ENCODE results near the gene HDAC5.

HDAC5 gene

GRCh38 chr17:44088254-44088653, 35.2 kb downstream of the HDAC5 start:
- TF ChIP-seq GATA3 (IDR thresholded peaks at IDR 0.05; ENCODE audit: low read depth, low read length) (no peak), GATA2 (IDR thresholded peaks at IDR 0.05; ENCODE audit: low read depth, low read length) (no peak)

DNA sequence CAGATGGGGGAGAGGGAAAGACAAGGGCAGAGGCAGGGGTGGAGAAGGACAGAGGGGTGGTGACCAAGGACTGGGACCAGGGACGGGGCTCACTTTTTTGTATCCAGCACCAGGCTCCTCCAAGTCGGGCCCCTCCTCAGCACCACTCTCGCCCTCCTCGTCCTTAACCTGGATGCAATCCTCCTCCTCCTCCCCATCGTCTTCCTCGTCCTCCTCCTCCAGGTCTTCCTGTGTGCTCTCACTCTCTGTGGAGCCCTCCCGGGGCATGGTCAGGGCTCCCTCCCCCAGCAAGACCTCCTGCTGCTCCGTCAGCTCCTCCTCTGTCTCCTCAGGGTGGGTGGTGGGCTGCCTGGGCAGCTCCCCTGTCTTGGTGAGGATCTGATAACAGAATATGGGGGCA, 36.1 kb downstream of the HDAC5 start:
- no peak for TF ChIP-seq GATA2 (IDR thresholded peaks at IDR 0.05; ENCODE audit: low read depth, low read length)
- no peak for TF ChIP-seq GATA3 (IDR thresholded peaks at IDR 0.05; ENCODE audit: low read depth, low read length)

DNA sequence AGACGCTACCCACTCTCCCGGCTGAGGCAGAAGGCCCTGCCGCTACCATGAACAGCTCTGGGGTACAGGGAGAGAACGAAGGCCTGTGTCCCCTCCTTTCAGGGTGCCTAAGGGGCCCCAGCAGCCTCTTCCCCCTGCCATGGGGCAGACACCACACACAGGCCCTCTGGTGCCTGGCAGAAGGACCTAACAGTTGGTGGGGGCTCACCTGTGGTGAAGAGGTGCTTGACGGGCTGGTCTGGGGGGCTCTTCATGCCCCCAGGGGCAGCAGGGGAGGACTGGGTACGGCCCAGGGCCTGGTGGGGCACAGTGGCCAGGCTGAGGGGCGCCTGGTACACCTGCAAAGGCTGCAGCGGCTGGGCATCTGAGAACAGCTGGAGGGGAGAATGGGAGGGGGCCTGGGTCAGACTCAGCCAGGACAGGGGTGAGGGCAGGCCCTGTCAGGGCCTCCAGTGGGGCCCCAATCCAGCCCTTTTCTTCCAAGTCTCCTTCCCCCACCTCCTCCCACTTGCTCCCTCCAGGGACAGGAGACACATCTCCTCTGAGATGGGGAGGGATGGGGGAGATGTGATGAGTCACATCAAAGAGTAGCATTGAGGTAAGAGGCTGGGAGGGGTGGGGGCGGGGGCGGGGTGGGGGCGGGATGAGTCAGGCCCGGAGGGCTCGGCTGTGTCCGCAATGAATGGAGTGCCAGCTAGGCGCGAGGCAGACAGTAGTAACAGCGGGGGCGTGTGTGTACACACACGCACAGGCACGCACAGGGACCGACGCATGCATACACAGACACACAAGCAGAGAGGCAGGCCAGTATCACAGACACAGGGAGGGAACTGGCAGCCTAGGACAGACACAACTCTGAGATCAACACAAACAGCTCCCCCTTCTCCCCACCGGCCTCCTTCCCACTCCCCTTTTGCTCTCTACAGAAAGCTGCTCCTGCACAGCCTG, 36.8 kb downstream of the HDAC5 start:
- no peak for TF ChIP-seq GATA3 (IDR thresholded peaks at IDR 0.05; ENCODE audit: low read depth, low read length)
- no peak for TF ChIP-seq GATA2 (IDR thresholded peaks at IDR 0.05; ENCODE audit: low read depth, low read length)

- TF ChIP-seq GATA3 (IDR thresholded peaks at IDR 0.05; ENCODE audit: low read depth, low read length) (no peak), GATA2 (IDR thresholded peaks at IDR 0.05; ENCODE audit: low read depth, low read length) (no peak)
Measured at GRCh38 chr17:44085908-44086307, 37.5 kb downstream of the HDAC5 start.

DNA sequence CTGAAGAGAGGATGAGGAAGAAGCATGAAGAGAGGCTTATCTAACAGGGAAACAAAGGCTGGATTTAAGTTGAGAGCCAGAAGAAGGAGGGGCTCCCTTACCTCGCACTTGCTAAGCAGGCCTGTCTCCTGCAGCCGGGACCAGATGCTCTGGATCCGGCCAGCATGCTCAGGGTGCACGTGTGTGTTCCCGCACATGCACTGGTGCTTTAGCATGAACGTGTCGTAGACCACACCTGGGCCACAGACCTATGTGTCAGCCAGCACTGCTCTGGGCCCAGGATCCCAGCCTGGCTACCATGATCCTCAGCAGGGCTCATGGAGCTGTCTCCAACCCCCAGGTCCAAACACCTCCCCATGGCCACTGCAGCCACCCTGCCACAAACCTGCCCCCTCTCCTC, 38.5 kb downstream of the HDAC5 start:
- no peak for TF ChIP-seq GATA3 (IDR thresholded peaks at IDR 0.05; ENCODE audit: low read depth, low read length)
- TF ChIP-seq GATA2 (IDR thresholded peaks at IDR 0.05; ENCODE audit: low read depth, low read length) = no peak

DNA sequence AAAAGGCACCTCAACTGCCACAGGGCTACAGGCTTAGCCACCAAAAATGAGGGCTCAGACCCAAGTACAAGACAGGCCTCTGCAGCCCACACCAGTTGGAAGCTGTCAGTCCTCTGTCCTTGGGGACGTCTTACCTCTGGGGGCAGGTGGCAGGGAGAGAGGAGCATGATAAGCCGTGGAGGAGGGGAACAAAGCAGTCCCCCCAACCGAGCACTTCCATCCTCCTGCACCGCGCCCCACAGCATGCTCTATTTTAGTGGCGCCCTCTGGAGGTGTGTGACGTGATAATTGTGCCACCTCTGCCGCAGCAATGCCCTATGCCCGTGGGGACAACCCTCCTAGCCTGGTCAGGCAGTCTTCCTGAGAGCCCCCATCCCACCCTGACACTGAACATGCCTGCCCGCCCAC, 39.3 kb downstream of the HDAC5 start:
- TF ChIP-seq GATA3 (IDR thresholded peaks at IDR 0.05; ENCODE audit: low read depth, low read length) = no peak
- no peak for TF ChIP-seq GATA2 (IDR thresholded peaks at IDR 0.05; ENCODE audit: low read depth, low read length)

- TF ChIP-seq GATA2 (IDR thresholded peaks at IDR 0.05; ENCODE audit: low read depth, low read length) = no peak
- no peak for TF ChIP-seq GATA3 (IDR thresholded peaks at IDR 0.05; ENCODE audit: low read depth, low read length)
Measured at GRCh38 chr17:44083250-44083849, 40.1 kb downstream of the HDAC5 start.

DNA sequence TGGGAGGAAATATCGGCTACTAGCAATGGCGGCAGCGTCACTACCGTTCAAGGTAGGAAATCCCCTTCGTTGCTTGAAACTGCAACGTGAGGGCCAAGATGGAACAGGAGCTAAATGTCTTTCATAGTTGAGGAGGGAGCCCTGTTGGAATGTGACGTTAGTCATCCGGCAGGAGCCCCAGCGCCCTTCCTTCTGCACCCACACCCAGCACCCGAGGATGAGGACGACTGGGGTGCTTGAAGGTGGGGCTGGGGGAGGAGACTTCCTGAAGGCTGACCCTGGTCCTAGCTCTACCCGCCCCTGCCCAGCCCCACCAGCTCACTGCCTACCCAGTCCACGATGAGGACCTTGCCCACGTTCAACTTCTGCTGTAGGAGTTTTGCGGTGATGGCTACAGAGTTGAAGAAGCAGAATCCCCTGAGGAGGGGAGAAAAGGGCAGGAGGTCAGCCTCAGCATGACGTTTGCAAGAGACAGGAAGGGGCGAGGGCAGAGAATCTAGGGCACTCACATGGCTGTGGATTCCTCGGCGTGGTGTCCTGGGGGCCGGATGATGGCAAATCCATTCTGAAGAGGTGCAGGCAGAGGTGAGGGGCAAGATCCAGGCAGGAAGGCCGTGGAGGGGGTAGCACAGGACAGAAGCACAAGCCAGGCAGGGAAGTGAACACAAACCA, 41.0 kb downstream of the HDAC5 start:
- no peak for TF ChIP-seq GATA3 (IDR thresholded peaks at IDR 0.05; ENCODE audit: low read depth, low read length)
- TF ChIP-seq GATA2 (IDR thresholded peaks at IDR 0.05; ENCODE audit: low read depth, low read length) = no peak

GRCh38 chr17:44081681-44082080, 41.8 kb downstream of the HDAC5 start:
- TF ChIP-seq GATA2 (IDR thresholded peaks at IDR 0.05; ENCODE audit: low read depth, low read length) (no peak), GATA3 (IDR thresholded peaks at IDR 0.05; ENCODE audit: low read depth, low read length) (no peak)

DNA sequence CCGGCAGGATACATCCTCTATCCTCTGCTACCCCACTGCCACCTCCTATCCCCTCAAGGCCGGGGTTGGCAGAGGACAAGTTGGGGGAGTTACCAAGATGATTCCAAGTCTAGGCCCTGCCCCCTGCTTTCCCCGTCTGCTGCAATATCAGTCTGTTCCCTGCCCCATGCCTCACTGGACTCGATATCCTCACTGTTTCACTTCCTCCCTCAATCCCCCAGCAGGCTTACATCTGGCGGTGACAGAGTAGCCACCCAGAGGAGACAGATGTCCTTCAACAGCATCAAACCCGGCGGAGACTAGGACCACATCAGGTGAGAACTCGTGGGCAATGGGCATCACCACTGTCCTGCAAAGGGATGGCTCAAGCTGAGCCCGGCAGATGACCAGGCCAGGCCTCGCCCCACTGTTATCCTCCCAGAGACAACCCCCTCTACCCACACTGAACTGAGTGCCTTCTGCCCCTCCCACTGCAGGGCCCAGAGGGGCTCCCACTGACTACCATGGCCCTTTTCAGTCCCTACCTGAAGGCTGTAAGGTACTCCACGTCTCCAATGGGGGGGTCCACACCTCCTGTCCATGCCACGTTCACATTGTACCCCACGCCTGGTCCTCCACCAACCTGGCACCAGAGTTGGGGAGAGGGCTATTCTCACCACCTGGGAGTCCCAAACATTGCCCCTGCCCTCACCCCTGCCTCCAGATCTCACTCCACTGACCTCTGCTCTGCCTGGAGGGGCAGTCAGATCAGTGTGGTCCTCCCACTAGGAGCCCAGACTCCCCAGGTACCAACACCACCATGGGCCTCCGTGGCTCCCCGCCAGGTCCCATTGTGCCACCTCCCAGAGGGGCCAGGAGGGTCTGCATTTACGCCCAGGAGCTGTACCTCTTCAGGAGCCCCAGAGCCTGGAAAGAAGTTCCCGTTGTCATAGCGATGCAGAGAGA, 43.3 kb downstream of the HDAC5 start:
- TF ChIP-seq GATA3 (IDR thresholded peaks at IDR 0.05; ENCODE audit: low read depth, low read length) = no peak
- no peak for TF ChIP-seq GATA2 (IDR thresholded peaks at IDR 0.05; ENCODE audit: low read depth, low read length)

DNA sequence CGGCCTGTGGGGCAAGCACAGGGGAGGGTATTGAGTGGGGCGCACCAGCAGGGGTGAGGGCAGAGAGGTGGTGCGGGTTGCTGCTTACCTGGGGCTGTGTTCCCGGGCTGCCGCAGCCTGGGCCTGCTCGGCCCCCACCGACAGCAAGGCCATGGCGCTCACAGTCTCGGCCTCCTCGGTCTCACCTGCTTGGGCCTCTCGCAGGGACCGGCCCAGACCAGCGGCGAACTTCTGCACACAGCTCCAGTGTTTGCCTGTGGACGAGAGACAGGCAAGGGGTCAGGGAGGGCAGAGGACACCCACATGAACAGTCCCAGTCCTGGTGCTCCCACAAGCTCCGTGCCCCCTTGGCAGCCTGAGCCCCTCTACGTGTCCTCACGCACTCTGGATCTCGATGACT, 45.0 kb downstream of the HDAC5 start:
- TF ChIP-seq GATA2 (IDR thresholded peaks at IDR 0.05; ENCODE audit: low read depth, low read length) (no peak), GATA3 (IDR thresholded peaks at IDR 0.05; ENCODE audit: low read depth, low read length) (no peak)

DNA sequence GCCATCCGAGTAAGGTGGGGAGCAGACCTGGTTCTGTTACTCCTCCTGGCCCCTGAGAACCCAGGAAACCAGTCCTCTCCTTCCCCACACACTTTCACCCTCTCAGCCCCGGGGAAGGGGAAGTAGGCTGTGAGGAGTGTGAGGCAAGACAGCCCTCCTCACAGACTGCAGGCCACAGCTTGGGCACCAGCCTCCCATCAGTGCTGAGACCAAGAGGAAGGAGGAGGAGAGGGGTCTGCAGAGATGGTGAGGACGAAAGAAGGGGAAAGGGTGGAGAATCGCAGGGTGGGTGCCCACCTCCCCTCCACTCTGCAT, 45.9 kb downstream of the HDAC5 start:
- TF ChIP-seq GATA3 (IDR thresholded peaks at IDR 0.05; ENCODE audit: low read depth, low read length) = no peak
- no peak for TF ChIP-seq GATA2 (IDR thresholded peaks at IDR 0.05; ENCODE audit: low read depth, low read length)

DNA sequence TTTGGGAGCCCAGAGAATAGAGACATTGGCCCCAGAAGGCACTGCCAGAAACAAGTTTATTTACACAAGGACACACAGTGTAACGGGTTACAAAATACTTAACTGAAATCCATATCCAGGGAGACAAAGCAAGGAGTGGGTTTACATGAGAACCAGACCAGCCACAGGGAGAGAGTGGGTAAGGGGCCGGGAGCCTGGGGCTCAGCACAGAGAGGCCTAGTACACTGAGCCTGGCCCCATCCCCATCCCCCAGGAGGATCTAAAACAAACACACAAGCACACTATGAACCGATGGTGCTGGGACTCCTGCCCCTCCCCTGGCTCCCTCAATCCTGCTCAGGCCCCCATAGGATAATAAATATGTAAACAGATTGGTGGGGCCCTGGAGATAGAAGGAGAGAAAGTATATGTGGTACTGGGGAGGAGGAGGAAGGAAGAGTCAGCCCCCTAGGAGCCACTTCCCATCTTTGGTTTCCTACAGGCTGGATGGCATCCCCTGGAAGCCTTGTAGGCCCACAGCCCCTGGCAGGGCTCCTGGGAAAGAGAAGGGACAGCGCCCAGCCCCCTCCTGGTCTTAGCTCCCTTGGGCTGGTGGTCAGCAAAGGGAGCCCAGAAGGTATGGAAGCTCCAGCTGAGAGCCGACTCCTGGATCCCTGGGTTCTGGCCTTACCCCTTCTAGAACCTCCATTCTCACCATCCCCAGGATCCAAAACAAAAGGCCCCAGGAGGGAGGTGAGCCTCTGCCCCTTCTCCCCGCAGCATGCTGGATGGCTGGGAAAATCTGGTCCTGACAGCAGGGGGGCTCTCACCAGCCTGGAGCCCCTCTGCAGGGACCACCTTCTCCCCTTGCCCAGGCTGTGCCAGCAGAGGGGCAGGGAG, 46.5 kb downstream of the HDAC5 start:
- TF ChIP-seq GATA3 (IDR thresholded peaks at IDR 0.05; ENCODE audit: low read depth, low read length) (no peak), GATA2 (IDR thresholded peaks at IDR 0.05; ENCODE audit: low read depth, low read length) (no peak)

Data from SH-SY5Y (cell line).